Tibial nerve (tissue), 3 donors: ENCODE data around the gene SLX4IP.

ENCODE experiments used
- CTCF ChIP-seq, 5 experiments: fragments of 200-600 bp in 3 of 5; fragments of 450-650 bp in 2 of 5; sonication (generic) in 3 of 5; IDR thresholded peaks; one replicate each; pipeline ENCODE4 v1.5.1; 2016 to 2019; ENCODE audit warnings: antibody characterized with exemption in 5 of 5, mild to moderate bottlenecking in 3 of 5, moderate library complexity in 2 of 5
- POLR2A ChIP-seq, 2 donors: fragments of 450-650 bp; IDR thresholded peaks; one replicate each; pipeline ENCODE4 v1.6.1; 2017; ENCODE audit warnings: antibody characterized with exemption in 2 of 2, mild to moderate bottlenecking in 2 of 2, moderate library complexity in 2 of 2

- TF ChIP-seq CTCF (IDR thresholded peaks at IDR 0.05) (no peak), POLR2A (IDR thresholded peaks at IDR 0.05) (no peak)
These were observed 132.9 kb downstream of the SLX4IP start for GRCh38 chr20:10568032-10568431.
